Adrenal gland (tissue), 12 donors: ENCODE results near the gene FUT9. TPM values are rescaled to one million over a fixed set of nuclear protein-coding genes. Genes with fewer than 3 reads are reported as not detected.
A peak's percentile ranks its signal among the peaks of the same experiment; 100 is the strongest.

ENCODE experiments used
- DNase-seq, 7 donors: peaks; one replicate each; pipeline ENCODE4 v3.0.0-alpha.2; 2019 to 2020
- H3K27ac ChIP-seq, 5 donors: fragments of 200-600 bp; sonication (generic) in 4 of 5; 1 replicate in 3 of 5; 2 replicates in 2 of 5; pipeline versions ENCODE4 v1.5.1 to v1.8.0; 2016 to 2020; ENCODE audit warnings: mild to moderate bottlenecking in 1 of 5
- H3K27me3 ChIP-seq: fragments of 200-600 bp; 2 replicates; pipeline ENCODE4 v1.8.0; 2021
- H3K36me3 ChIP-seq, 2 donors: fragments of 200-600 bp; replicated peaks in 1 of 2; 1 replicate in 1 of 2; 2 replicates in 1 of 2; pipeline versions ENCODE4 v1.5.1 to v1.8.0; 2018 to 2022
- H3K4me1 ChIP-seq, 2 donors: fragments of 200-600 bp; replicated peaks in 1 of 2; 1 replicate in 1 of 2; 2 replicates in 1 of 2; pipeline versions ENCODE4 v1.5.1 to v1.8.0; 2018 to 2021
- H3K4me3 ChIP-seq, 4 donors: fragments of 200-600 bp; sonication (generic) in 3 of 4; one replicate each; pipeline ENCODE4 v1.5.1; 2016 to 2018
- H3K9me3 ChIP-seq, 3 donors: fragments of 200-600 bp; sonication (generic) in 1 of 3; replicated peaks in 1 of 3; 1 replicate in 2 of 3; 2 replicates in 1 of 3; pipeline versions ENCODE4 v1.5.1 to v1.8.0; 2016 to 2021
- POLR2A ChIP-seq, 2 donors: fragments of 450-650 bp; IDR thresholded peaks; one replicate each; pipeline ENCODE4 v1.6.1; 2017; ENCODE audit warnings: antibody characterized with exemption in 2 of 2, mild to moderate bottlenecking in 2 of 2, moderate library complexity in 1 of 2
- WGBS, 4 donors: extraction: QIAGEN DNeasy Blood & Tissue Kit in 2 of 4; methylation state at CpG; one replicate each; pipeline versions ENCODE4 v1.1.5 to v1.1.7; 2013 to 2017; 5-methylcytosine and 5-hydroxymethylcytosine counted together
- intact Hi-C, 2 donors: fragments of 100-400 bp; cut with DNase I; formaldehyde crosslinking; loops; one replicate each; pipeline versions ENCODE4 v1.14.1 to v1.15.0; 2022 to 2023
- polyA plus RNA-seq, 3 donors: library from polyadenylated mRNA; stranded (reverse); fragments of 200-250 nt in 2 of 3; fragments of 350-450 nt in 1 of 3; fragmentation: Illumina TruSeq in 1 of 3; extraction: RNeasy Lipid Tissue Mini Kit (QIAGEN cat#74804) in 1 of 3; gene quantifications; one replicate each; pipeline ENCODE4 v1.2.3, GENCODE V29; 2013 to 2014
- total RNA-seq, 9 donors: library from RNA; depleted of rRNA in 4 of 9; stranded (reverse); fragments of >200 nt in 4 of 9; fragments of 120-200 nt in 1 of 9; fragmentation: NEBNext Ultra II Directional in 1 of 9; extraction: Animal tissue kit (Norgen Biotek cat#: 25700) in 1 of 9; gene quantifications; one replicate each; pipeline versions ENCODE4 v1.1.0 to v1.2.4, GENCODE V29; 2013 to 2023
- TF ChIP-seq, protein P1 (sequence below), 6 experiments: fragments of 450-650 bp in 4 of 6; fragments of 200-600 bp in 2 of 6; sonication (generic) in 1 of 6; IDR thresholded peaks; 1 replicate in 5 of 6; 2 replicates in 1 of 6; pipeline versions ENCODE4 v1.5.1 to v1.8.0; 2016 to 2021; ENCODE audit warnings: antibody characterized with exemption in 6 of 6, mild to moderate bottlenecking in 2 of 6, moderate library complexity in 1 of 6
- donor health status: healthy with polysubstance abuse.
- donor health status: Bipolar disorder and iron deficiency.
- donor health status: DM: yes; HTN: yes; CAD: no.
- donor health status: DM: no; HTN: no; CAD: no.
- donor health status: DM: no; HTN: no; CAD: no.
- donor health status: DM: yes; HTN: yes; CAD: no.

The FUT9 gene
- total and polyA plus RNA-seq, 12 donors: 0.07 to 0.33 (median 0.27) TPM; not detected in 5

DNA sequence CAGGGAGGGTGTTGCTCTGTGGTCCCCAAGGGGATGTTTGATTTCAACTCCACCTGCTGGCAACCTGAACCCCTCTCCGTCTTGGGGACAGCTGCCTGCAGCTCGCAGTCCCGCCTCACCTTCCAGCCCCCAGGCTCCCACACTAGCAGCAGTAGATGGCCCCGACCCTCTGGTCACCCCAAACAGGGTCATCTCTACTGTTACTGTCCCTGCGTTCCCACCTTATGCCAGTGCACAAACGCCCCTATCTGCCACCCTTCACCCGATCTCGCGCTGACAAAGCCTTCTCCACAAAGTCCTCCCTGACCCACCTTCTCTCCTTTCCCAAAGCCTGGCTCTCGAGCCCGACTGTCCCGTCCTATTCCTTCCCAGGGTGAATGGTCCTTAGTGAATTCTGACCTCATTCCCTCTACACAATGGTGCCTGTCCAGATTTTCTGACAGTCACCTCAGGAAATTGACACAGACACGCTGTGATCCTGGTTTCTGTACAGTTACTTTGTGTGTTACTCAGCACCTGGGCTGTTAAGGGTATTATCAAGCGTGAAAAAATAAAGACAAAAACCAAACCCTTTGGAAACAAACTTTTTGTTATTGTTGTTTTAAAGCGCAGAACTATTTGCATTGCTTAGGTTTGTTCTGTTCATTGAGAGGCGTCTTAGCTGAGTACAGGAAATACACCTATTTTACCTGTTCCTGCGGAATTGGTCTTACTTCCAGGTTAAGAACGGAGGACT is 728 bp downstream of the FUT9 start:
- TF ChIP-seq, protein P1, sequence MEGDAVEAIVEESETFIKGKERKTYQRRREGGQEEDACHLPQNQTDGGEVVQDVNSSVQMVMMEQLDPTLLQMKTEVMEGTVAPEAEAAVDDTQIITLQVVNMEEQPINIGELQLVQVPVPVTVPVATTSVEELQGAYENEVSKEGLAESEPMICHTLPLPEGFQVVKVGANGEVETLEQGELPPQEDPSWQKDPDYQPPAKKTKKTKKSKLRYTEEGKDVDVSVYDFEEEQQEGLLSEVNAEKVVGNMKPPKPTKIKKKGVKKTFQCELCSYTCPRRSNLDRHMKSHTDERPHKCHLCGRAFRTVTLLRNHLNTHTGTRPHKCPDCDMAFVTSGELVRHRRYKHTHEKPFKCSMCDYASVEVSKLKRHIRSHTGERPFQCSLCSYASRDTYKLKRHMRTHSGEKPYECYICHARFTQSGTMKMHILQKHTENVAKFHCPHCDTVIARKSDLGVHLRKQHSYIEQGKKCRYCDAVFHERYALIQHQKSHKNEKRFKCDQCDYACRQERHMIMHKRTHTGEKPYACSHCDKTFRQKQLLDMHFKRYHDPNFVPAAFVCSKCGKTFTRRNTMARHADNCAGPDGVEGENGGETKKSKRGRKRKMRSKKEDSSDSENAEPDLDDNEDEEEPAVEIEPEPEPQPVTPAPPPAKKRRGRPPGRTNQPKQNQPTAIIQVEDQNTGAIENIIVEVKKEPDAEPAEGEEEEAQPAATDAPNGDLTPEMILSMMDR (IDR thresholded peaks at IDR 0.05): no peak
- DNase-seq: peak in 1 of 7 donors; percentile 42
- intact Hi-C loops: no loop called here
- Histone ChIP-seq H3K36me3 (no peaks in the 10 kb centered on the region), H3K27me3 (peaks cover 13% of the 10 kb centered on the region), H3K4me3 (no peak overlapping the region), H3K4me1 (no peaks in the 10 kb centered on the region), H3K27ac (no peak overlapping the region), H3K9me3 (no peaks in the 10 kb centered on the region)
- 7 to 13% (median 9%) methylated on average over 13 to 18 of the region's 18 CpGs for WGBS, 4 donors

DNA sequence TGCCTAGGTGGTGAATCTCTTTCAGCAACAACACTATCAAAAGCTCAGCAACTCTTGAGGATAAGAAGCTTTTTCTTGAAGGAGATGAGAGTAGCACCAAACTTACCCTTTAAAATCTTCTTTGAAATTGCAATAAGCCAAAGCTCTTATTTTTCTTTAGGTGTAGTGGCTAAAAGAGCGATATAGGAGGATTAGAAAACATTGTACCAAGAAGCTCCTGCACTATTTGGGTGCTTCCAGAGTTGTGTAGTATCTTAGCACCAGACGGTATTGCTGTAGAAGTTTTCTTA is 1.2 kb downstream of the FUT9 start:
- no peaks in the 10 kb centered on the region for H3K36me3 ChIP-seq
- peaks cover 13% of the 10 kb centered on the region for H3K27me3 ChIP-seq
- H3K27ac ChIP-seq: no peak overlapping the region
- H3K9me3 ChIP-seq: no peaks in the 10 kb centered on the region
- no peak overlapping the region for H3K4me3 ChIP-seq
- WGBS, 4 donors: 47 to 64% (median 53%) methylated on average over 2 of the region's 2 CpGs
- TF ChIP-seq, protein P1 (IDR thresholded peaks at IDR 0.05): no peak
- no peak for TF ChIP-seq POLR2A (IDR thresholded peaks at IDR 0.05)
- intact Hi-C loops: no loop called here
- DNase-seq: no peak
- no peaks in the 10 kb centered on the region for H3K4me1 ChIP-seq

DNA sequence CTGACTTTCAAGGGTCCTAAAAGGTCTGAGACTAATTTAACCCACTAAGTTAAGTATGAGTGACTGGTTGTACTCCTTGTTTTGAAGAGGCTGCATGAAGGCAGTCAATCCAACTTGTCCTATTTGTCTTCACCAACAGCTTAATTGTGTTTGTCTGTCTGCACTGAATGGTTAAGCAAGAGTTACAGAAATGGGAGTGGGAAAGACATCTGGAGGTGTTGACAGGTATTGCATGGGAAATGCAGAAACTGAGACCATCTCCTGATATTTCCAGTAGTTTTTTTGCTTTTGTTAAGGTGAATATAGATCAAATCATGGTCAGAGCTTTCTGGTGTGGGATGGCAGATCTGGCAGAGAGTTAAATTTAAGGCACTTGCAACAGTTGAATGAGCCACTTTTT is 6.5 kb downstream of the FUT9 start:
- intact Hi-C loops: no loop called here
- no peaks in the 10 kb centered on the region for H3K36me3 ChIP-seq
- H3K4me1 ChIP-seq: no peaks in the 10 kb centered on the region
- no peak for DNase-seq
- H3K9me3 ChIP-seq: no peaks in the 10 kb centered on the region
- H3K27ac ChIP-seq: no peak overlapping the region
- no peaks in the 10 kb centered on the region for H3K27me3 ChIP-seq
- TF ChIP-seq, protein P1 (IDR thresholded peaks at IDR 0.05): no peak
- no peak for TF ChIP-seq POLR2A (IDR thresholded peaks at IDR 0.05)
- no peak overlapping the region for H3K4me3 ChIP-seq

DNA sequence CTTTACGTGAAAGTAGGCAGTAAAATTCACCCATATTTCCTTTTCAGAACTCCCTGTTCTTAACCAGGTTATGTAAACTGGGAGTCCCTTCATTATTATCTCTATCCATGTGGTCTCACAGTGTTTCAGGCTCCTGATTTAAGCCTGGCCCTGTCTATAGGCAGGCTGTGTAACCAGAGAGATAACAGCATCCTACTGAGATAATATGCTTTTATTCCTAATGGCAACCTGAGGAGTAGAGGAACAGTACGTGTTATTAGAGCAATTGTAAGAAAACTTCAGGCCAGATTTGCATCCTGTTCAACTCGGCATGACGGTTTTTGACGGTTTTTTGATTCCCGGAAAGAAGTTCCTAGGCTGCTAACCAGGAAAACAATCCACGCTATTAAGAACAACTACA is 16.9 kb downstream of the FUT9 start:
- Histone ChIP-seq H3K9me3 (no peaks in the 10 kb centered on the region), H3K27ac (no peak overlapping the region), H3K4me1 (no peaks in the 10 kb centered on the region), H3K4me3 (no peak overlapping the region), H3K27me3 (no peaks in the 10 kb centered on the region), H3K36me3 (no peaks in the 10 kb centered on the region)
- no peak for TF ChIP-seq POLR2A (IDR thresholded peaks at IDR 0.05)
- TF ChIP-seq, protein P1 (IDR thresholded peaks at IDR 0.05): no peak
- WGBS, 4 donors: 64 to 69% (median 66%) methylated on average over 7 of the region's 7 CpGs
- intact Hi-C loops: no loop called here
- DNase-seq: no peak
